GM18508 (cell line): ENCODE measurements around the gene PALM.
"Not testable (repeated sequence)": the region's sequence is repeated elsewhere in the genome, so short reads cannot be mapped to it uniquely, and the experiment has no call there.

ENCODE experiments used
- ATAC-seq: cut with Tn5 transposase; IDR thresholded peaks from one replicate; pipeline ENCODE4 v1.9.1; 2021; ENCODE audit warnings: moderate number of reproducible peaks; ENCODE audit not compliant: insufficient read depth, unreplicated experiment

PALM gene

DNA sequence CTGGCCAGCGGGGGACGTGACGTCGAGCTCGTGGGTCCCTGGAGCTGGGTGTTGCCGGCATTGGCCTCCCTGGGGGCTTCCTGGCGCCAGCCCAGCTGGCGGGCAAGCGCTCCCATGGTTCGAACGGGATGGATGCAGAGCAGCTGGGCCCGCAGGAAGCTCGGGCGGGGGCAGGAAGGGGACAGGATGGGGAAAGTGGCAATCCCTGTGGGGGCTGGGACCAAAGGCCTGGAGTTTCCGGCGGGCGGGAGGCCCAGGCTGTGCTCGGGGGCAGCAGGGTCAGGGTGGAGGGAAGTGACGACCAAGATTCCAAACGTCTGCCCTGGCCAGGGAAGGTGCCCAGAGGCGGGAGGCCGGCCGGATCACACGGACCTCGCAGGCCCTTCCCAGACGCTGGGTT is 19.3 kb downstream of the PALM start:
- no peak for ATAC-seq

- not testable (repeated sequence) for ATAC-seq
Measured at GRCh38 chr19:729564-729963, 20.8 kb downstream of the PALM start.

DNA sequence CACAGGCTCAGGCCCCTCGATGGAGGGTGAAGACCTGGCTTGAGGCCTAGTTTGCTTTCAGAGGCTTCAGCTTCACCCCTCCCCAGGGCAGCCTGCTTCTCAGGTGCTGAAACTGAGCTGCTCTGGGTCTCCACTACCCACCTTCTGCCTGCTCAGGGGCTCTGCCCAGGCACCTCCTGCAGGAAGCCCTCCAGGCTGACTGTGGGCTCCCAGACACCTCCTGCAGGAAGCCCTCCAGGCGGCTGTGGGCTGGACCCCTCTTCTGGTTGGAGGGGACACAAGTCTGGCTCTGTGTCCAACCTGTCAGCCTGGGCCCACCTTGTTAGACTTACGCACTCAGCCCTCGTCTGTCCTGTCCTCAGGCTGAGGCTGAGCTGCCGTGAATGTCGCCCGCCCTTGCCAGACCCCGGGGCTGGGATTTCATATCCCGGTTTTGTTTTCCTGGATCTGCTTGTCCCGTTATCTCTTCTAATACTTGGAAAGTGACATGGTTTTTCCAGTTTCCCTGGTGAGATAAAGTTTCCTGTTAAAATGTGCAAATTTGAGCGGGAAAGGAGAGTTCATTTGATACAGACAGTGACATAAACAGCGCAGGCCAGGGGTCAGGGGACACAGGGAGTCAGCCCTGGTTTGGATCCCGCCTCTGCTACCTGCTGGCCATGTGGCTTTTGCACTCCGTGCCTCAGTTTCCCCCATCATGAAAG is 21.4 kb downstream of the PALM start:
- no peak for ATAC-seq

GRCh38 chr19:731000-731399 is 22.3 kb downstream of the PALM start:
- ATAC-seq: no peak

DNA sequence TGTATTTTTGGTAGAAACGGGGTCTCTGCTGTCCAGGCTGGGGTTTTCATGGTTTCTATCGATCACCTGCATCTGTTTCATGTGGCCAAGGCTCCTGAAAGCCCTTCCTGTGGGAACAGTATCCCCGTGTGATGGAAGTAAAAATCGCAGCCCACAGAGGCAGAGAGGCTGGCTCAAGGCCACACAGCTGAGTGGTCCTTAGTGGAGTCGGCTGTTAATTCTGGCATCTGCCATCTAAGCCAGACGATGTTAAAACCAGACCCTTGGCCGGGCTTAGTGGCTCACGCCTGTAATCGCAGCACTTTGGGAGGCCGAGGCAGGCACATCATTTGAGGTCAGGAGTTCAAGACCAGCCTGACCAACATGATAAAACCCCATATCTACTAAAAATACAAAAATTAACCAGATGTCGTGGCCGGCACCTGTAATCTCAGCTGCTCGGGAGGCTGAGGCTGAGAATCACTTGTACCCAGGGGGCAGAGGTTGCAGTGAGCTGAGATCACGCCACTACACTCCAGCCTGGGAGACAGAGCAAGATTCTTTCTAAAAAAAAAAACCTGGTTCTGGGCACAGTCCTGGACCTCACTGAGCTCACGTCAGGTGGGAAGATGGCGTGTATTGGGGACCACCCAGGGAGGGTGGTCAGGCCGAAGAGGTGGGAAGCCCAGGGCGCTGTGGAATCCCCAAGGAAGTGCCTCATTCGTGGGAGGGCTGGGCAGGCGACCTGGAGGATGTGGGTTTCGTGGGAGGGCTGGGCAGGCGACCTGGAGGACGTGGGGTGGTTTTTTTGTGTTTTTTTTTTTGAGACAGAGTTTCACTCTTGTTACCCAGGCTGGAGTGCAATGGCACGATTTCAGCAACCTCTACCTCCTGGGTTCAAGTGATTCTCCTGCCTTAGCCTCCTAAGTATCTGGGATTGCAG is 23.7 kb downstream of the PALM start:
- no peak for ATAC-seq

GRCh38 chr19:734716-735115 is 26.0 kb downstream of the PALM start:
- ATAC-seq: no peak

DNA sequence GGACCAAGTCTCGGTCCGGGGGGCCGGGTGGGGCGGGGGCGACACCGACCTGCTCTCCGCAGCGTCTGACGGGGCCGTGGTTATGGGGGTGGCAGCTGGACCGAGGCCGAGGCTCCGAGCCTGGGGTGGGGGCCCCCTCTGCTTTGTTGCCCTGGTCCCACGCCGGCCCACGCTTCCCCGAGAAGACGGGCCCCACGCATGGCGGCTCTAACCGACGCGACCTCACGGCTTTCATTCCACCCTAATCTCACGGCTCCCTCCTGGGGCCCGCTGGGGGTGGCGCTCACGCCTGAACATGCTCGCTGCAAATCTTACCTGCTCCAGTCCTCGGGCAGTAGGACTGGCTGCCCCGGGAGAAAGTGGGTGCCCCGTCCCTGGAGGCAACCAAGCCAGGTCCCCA is 27.4 kb downstream of the PALM start:
- ATAC-seq: no peak

GRCh38 chr19:737591-738093 is 28.9 kb downstream of the PALM start:
- ATAC-seq: no peak

DNA sequence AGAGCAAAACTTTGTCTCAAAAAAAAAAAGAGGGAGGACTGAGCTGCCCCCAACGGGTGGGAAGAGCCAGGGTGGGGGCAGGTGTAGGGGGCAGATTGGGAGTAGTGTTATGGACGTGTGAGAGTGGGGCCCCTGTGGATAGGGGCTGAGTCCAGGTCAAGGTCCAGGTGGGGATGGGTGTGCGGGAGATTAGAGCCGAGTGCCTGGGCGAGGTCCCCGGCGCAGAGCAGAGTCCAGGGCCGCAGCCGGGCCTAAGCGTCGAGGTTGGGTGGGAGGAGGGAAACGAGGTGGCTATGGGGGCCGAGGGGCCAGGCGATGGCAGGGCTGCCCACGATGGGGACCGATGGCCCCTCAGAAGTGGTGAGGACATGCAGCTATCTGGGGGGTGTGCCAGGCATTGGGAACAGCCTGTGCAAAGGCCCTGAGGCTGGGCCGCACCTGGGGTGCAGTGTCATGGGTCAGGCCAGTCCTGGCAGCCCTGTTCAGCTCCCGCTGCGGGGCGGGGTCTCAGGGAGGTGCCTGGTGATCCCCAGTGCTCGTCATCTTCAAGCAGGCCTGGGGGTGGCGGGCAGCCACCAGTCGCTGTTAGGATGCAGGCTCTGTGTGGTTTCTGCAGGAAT is 29.9 kb downstream of the PALM start:
- no peak for ATAC-seq

GRCh38 chr19:739998-740715 is 31.4 kb downstream of the PALM start:
- no peak for ATAC-seq

GRCh38 chr19:740816-741505 is 32.2 kb downstream of the PALM start:
- ATAC-seq: not testable (repeated sequence)

- ATAC-seq: no peak
Measured at GRCh38 chr19:741506-742131, 32.9 kb downstream of the PALM start.

DNA sequence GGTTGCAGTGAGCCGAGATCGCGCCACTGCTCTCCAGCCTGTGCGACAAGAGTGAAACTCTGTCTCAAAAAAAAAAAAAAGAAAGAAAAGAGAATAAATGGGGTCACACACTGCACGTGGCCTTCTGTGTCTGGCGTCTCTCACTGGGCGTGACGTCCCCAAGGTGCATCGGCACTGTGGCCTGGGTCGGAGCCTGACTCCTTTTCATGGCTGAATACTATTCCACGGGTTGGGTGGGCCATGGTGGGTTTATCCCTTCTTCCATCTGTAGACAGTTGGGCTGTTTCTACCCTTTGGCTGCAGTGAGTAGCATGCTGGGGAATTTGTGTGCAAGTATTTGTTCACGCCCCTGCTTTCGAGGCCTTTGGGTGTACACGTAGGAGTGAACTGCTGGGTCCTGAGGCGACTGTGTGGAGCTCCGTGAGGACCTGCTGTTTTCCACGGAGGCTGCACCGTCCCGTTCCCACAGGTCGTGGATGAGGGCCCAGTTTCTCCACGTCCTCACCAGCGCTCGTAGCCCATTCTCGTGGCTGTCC is 33.9 kb downstream of the PALM start:
- no peak for ATAC-seq

- ATAC-seq: no peak
Measured at GRCh38 chr19:743168-743687, 34.5 kb downstream of the PALM start.

GRCh38 chr19:745138-745537 is 36.4 kb downstream of the PALM start:
- ATAC-seq: not testable (repeated sequence)

- no peak for ATAC-seq
Measured at GRCh38 chr19:746208-746819, 37.6 kb downstream of the PALM start.

- ATAC-seq: no peak
Measured at GRCh38 chr19:746956-747355, 38.2 kb downstream of the PALM start.
